ENCODE measurements around the gene SPTLC2. TPM values are rescaled to one million over a fixed set of nuclear protein-coding genes. Genes with fewer than 3 reads are reported as not detected.
A peak's percentile ranks its signal among the peaks of the same experiment; 100 is the strongest.

SPTLC2 gene
- total and polyA plus RNA-seq, 8 donors, result 32.9 to 44.0 (median 38.3) TPM

GRCh38 chr14:77607741-77608302 lies 8.6 kb downstream of the SPTLC2 start:
- no peaks in the 10 kb centered on the region for H3K9me3 ChIP-seq
- no peak overlapping the region for H3K4me3 ChIP-seq
- H3K36me3 ChIP-seq, result no peaks in the 10 kb centered on the region
- peak overlapping the region; percentile 22 to 55 for H3K27ac ChIP-seq
- intact Hi-C loops (cut with DNase I), result no loop called here
- no peak for DNase-seq
- ATAC-seq, result peak; percentile 26
- peaks cover 5 to 80% of the 10 kb centered on the region in 2 donors for H3K4me1 ChIP-seq
- H3K27me3 ChIP-seq, result no peaks in the 10 kb centered on the region
- no peak for TF ChIP-seq CTCF (IDR thresholded peaks at IDR 0.05)

- Histone ChIP-seq H3K4me3 (no peak overlapping the region), H3K27ac (no peak overlapping the region), H3K27me3 (no peaks in the 10 kb centered on the region), H3K9me3 (no peaks in the 10 kb centered on the region), H3K36me3 (no peaks in the 10 kb centered on the region), H3K4me1 (peaks cover 0 to 73% of the 10 kb centered on the region in 2 donors)
- DNase-seq (no peak), ATAC-seq (peak; percentile 73)
- no peak for TF ChIP-seq CTCF (IDR thresholded peaks at IDR 0.05)
- intact Hi-C loops (cut with DNase I), result no loop called here
Measured at GRCh38 chr14:77605392-77605972, 11.0 kb downstream of the SPTLC2 start.

- intact Hi-C loops (cut with DNase I), result no loop called here
- TF ChIP-seq CTCF (IDR thresholded peaks at IDR 0.05), result no peak
- Histone ChIP-seq H3K36me3 (no peaks in the 10 kb centered on the region), H3K27me3 (no peaks in the 10 kb centered on the region), H3K27ac (peak overlapping the region in 1 of 2 donors; percentile 2), H3K4me3 (no peak overlapping the region), H3K4me1 (peaks cover 0 to 80% of the 10 kb centered on the region in 2 donors), H3K9me3 (no peaks in the 10 kb centered on the region)
- DNase-seq, result peak in 1 of 4 donors; percentile 46
- ATAC-seq, result peak; percentile 44
Measured at GRCh38 chr14:77603654-77604255, 12.7 kb downstream of the SPTLC2 start.

- no peaks in the 10 kb centered on the region for H3K36me3 ChIP-seq
- H3K9me3 ChIP-seq, result no peaks in the 10 kb centered on the region
- ATAC-seq (no peak), DNase-seq (no peak)
- H3K4me3 ChIP-seq, result no peak overlapping the region
- peaks cover 6 to 76% of the 10 kb centered on the region in 2 donors for H3K4me1 ChIP-seq
- no peak for TF ChIP-seq CTCF (IDR thresholded peaks at IDR 0.05)
- H3K27me3 ChIP-seq, result no peaks in the 10 kb centered on the region
- intact Hi-C loops (cut with DNase I), result no loop called here
- peak overlapping the region in 1 of 2 donors; percentile 2 for H3K27ac ChIP-seq
Measured at GRCh38 chr14:77603031-77603430, 13.4 kb downstream of the SPTLC2 start.

- H3K4me1 ChIP-seq, result peaks cover 6 to 66% of the 10 kb centered on the region in 2 donors
- no peak overlapping the region for H3K4me3 ChIP-seq
- ATAC-seq (no peak), DNase-seq (no peak)
- no peaks in the 10 kb centered on the region for H3K27me3 ChIP-seq
- intact Hi-C loops (cut with DNase I), result no loop called here
- H3K9me3 ChIP-seq, result no peaks in the 10 kb centered on the region
- no peak overlapping the region for H3K27ac ChIP-seq
- TF ChIP-seq CTCF (IDR thresholded peaks at IDR 0.05), result no peak
- H3K36me3 ChIP-seq, result peaks cover 0 to 1% of the 10 kb centered on the region in 2 donors
Measured at GRCh38 chr14:77601846-77602619, 14.4 kb downstream of the SPTLC2 start.
